OCI-LY1 (cell line): ENCODE data around the gene ZSWIM5.

Experiments
- CTCF ChIP-seq: fragments of 200-600 bp; sonication (generic), shearing (Covaris generic); IDR thresholded peaks from 2 replicates; pipeline ENCODE4 v1.5.1; 2017; ENCODE audit warnings: mild to moderate bottlenecking, antibody characterized with exemption, low read length, moderate library complexity, mixed read lengths
- EZH2 ChIP-seq: fragments of 200-600 bp; sonication (generic), shearing (Covaris generic); IDR thresholded peaks from 2 replicates; pipeline ENCODE4 v1.8.0; 2017; ENCODE audit warnings: borderline replicate concordance, mixed run types, mild to moderate bottlenecking, antibody characterized with exemption, low read length, moderate library complexity, mixed read lengths

GRCh38 chr1:45013551-45014209 lies 192.7 kb downstream of the ZSWIM5 start:
- no peak for TF ChIP-seq CTCF
- TF ChIP-seq EZH2 = no peak
